Heart right ventricle (tissue), 16 donors: Measurements from ENCODE around the gene GMEB1. TPM values are rescaled to one million over a fixed set of nuclear protein-coding genes. Genes with fewer than 3 reads are reported as not detected.
"Not testable (repeated sequence)": the region's sequence is repeated elsewhere in the genome, so short reads cannot be mapped to it uniquely, and the experiment has no call there.

ENCODE experiments used
- ATAC-seq, 8 donors: fragments of 200-7000 bp; cut with Tn5 transposase; one replicate each; pipeline ENCODE4 v1.9.1; 2020; ENCODE audit warnings: mild to moderate bottlenecking in 8 of 8, moderate library complexity in 8 of 8, moderate number of reproducible peaks in 1 of 8
- DNase-seq, 2 donors: peaks; one replicate each; pipeline ENCODE4 v3.0.0-alpha.2; 2020
- H3K27ac ChIP-seq, 10 donors: fragments of 200-600 bp; sonication (generic) in 2 of 10; one replicate each; pipeline versions ENCODE4 v1.5.0 to v1.8.0; 2020 to 2022; ENCODE audit warnings: mild to moderate bottlenecking in 3 of 10
- H3K27me3 ChIP-seq, 7 donors: fragments of 200-600 bp; one replicate each; pipeline ENCODE4 v1.8.0; 2021 to 2022; ENCODE audit warnings: mild to moderate bottlenecking in 2 of 7
- H3K36me3 ChIP-seq, 9 donors: fragments of 200-600 bp; sonication (generic) in 1 of 9; one replicate each; pipeline versions ENCODE4 v1.5.0 to v1.8.0; 2020 to 2022; ENCODE audit warnings: mild to moderate bottlenecking in 2 of 9
- H3K4me1 ChIP-seq, 9 donors: fragments of 200-600 bp; sonication (generic) in 1 of 9; one replicate each; pipeline versions ENCODE4 v1.5.0 to v1.8.0; 2020 to 2022; ENCODE audit warnings: mild to moderate bottlenecking in 4 of 9
- H3K4me3 ChIP-seq, 10 donors: fragments of 200-600 bp; sonication (generic) in 2 of 10; one replicate each; pipeline versions ENCODE4 v1.5.0 to v1.8.0; 2020 to 2022; ENCODE audit warnings: mild to moderate bottlenecking in 7 of 10, moderate library complexity in 2 of 10
- H3K9me3 ChIP-seq, 11 donors: fragments of 200-600 bp in 10 of 11; sonication (generic) in 2 of 11; one replicate each; pipeline versions ENCODE4 v1.5.0 to v1.8.0; 2013 to 2022; ENCODE audit warnings: mild to moderate bottlenecking in 2 of 11, control low read depth in 1 of 11, moderate library complexity in 1 of 11
- WGBS, 2 donors: extraction: QIAGEN DNeasy Blood & Tissue Kit; methylation state at CpG; one replicate each; pipeline ENCODE4 v1.1.7; 2013; ENCODE audit warnings: inconsistent platforms in 1 of 2; 5-methylcytosine and 5-hydroxymethylcytosine counted together
- intact Hi-C, 10 donors: fragments of 100-400 bp; cut with DNase I; formaldehyde crosslinking; loops; one replicate each; pipeline versions ENCODE4 v1.11.1 to v1.14.2; 2022
- polyA plus RNA-seq, 2 donors: library from polyadenylated mRNA; stranded (reverse); fragments of 200-250 nt; gene quantifications; one replicate each; pipeline ENCODE4 v1.2.3, GENCODE V29; 2013
- total RNA-seq, 10 donors: library from RNA; stranded (reverse); fragmentation: NEBNext Ultra II Directional in 3 of 10; extraction: Animal tissue kit (Norgen Biotek cat#: 25700) in 3 of 10; gene quantifications; one replicate each; pipeline versions ENCODE4 v1.2.1 to v1.2.4, GENCODE V29; 2021 to 2023
- TF ChIP-seq, protein P1 (sequence below), 9 donors: fragments of 200-600 bp; sonication (generic) in 2 of 9; IDR thresholded peaks; one replicate each; pipeline versions ENCODE4 v1.5.0 to v1.8.0; 2021 to 2022; ENCODE audit warnings: antibody characterized with exemption in 9 of 9, mild to moderate bottlenecking in 5 of 9, moderate library complexity in 1 of 9
- donor health status: Arrhythmogenic right ventricular cardiomyopathy.
- donor health status: ischemic (EF 13 %, LVEDD 7.1; RV severe dilation, severe dysfunction).
- donor health status: healthy with polysubstance abuse.
- donor health status: DM: no; HTN: yes; CAD: no.
- donor health status: DM: no; HTN: no; CAD: no.
- donor health status: ischemic (EF 25% LVEDD 6.9; RV normal size, moderate dysfunction).
- donor health status: ischemic (EF 25% LVEDD 5.7; RV mildly dilated, moderate dysfunction).
- donor health status: healthy.
- donor health status: DM: yes; HTN: yes; CAD: no.
- donor health status: Ischemic cardiomyopathy.
- donor health status: ischemic (EF 35%, LVEDD 5.7; RV mildly dilated, moderate dysfunction).
- donor health status: nonischemic (EF 11% LVEDD 7.7; RV severe dilation, severe dysfunction).
- donor health status: DM: yes; HTN: yes; CAD: no.
- donor health status: PGD.
- donor health status: ischemic (EF 29% LVEDD 5.4; RV normal size, mild dysfunction).
- donor health status: nonischemic (EF 23%, LVEDD 6.1; RV moderate dilation, normal function).

The GMEB1 gene
- total and polyA plus RNA-seq, 12 donors = 2.0 to 7.4 (median 6.3) TPM

DNA sequence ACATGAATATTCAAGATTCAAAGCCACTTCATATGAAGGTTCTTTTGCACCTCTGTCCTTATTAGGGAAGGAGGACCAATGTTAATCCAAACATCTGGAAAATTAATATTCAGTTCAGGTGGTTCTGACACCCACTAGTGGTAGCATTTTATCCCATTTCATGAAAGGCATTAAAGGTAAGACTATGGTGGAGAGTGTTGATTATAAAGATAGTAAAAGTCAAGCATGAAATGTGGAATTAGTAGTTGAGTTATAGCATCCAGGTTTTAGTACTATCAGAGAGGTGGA is 50.7 kb downstream of the GMEB1 start:
- peak overlapping the region in 1 of 10 donors; percentile 17 for H3K27ac ChIP-seq
- peaks cover 0 to 28% (median 10%) of the 10 kb centered on the region in 9 donors for H3K36me3 ChIP-seq
- ATAC-seq (no peak), DNase-seq (no peak)
- intact Hi-C loops = no loop called here
- H3K9me3 ChIP-seq = no peaks in the 10 kb centered on the region
- TF ChIP-seq, protein P1, sequence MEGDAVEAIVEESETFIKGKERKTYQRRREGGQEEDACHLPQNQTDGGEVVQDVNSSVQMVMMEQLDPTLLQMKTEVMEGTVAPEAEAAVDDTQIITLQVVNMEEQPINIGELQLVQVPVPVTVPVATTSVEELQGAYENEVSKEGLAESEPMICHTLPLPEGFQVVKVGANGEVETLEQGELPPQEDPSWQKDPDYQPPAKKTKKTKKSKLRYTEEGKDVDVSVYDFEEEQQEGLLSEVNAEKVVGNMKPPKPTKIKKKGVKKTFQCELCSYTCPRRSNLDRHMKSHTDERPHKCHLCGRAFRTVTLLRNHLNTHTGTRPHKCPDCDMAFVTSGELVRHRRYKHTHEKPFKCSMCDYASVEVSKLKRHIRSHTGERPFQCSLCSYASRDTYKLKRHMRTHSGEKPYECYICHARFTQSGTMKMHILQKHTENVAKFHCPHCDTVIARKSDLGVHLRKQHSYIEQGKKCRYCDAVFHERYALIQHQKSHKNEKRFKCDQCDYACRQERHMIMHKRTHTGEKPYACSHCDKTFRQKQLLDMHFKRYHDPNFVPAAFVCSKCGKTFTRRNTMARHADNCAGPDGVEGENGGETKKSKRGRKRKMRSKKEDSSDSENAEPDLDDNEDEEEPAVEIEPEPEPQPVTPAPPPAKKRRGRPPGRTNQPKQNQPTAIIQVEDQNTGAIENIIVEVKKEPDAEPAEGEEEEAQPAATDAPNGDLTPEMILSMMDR (IDR thresholded peaks at IDR 0.05) = peak in 1 of 9 donors; percentile 16
- peaks cover 0 to 9% (median 0%) of the 10 kb centered on the region in 9 donors for H3K4me1 ChIP-seq
- no peaks in the 10 kb centered on the region for H3K27me3 ChIP-seq
- H3K4me3 ChIP-seq = no peak overlapping the region

DNA sequence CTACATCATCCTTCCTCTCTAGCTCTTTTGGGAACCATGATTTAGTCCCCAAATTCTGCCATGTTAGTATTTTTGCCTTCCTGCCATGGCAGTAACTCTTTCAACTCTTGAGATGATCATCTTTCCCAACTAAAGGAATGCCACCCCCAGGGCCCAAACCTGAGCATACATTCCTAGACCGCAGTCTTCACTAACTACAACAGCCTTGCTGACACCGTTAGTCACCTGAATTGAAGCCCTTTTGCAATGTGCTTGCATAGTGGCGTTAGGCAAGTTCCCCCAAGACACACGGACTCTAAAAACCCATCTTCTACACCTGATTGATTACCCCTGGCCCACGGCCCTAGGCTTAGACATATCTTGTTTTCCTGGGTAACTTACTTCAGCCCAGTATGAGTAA is 51.8 kb downstream of the GMEB1 start:
- Histone ChIP-seq H3K4me1 (peaks cover 0 to 9% (median 0%) of the 10 kb centered on the region in 9 donors), H3K27me3 (no peaks in the 10 kb centered on the region), H3K4me3 (no peak overlapping the region), H3K9me3 (no peaks in the 10 kb centered on the region), H3K36me3 (peaks cover 0 to 17% (median 0%) of the 10 kb centered on the region in 9 donors), H3K27ac (no peak overlapping the region)
- intact Hi-C loops = loop anchor here in 2 of 10 donors (10.0 kb wide), 2 partner anchors 56 to 66 kb away; partner anchors contain the start of gene GMEB1 (in 1 of the 2)
- TF ChIP-seq, protein P1 (IDR thresholded peaks at IDR 0.05) = no peak
- WGBS, 2 donors = 89 to 91% methylated on average over 5 of the region's 5 CpGs
- DNase-seq = no peak
- ATAC-seq = no peak

DNA sequence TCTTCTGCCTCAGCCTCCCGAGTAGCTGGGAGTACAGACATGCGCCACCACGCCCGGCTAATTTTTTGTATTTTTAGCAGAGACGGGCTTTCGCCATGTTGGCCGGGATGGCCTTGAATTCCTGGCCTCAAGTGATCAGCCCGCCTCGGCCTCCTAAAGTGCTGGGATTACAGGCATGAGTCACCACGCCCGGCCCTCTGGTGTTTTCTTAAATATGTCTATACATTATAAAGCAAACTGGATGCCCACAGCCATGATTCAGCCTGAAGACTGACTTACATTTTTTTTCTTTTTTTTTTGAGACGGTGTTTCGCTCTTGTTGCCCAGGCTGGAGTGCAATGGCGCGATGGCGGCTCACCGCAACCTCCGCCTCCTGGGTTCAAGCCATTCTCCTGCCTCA is 53.3 kb downstream of the GMEB1 start:
- WGBS, 2 donors = 97 to 98% methylated on average over 18 of the region's 18 CpGs
- not testable (repeated sequence) for H3K36me3 ChIP-seq, H3K27ac ChIP-seq, DNase-seq, H3K27me3 ChIP-seq, ATAC-seq, H3K4me3 ChIP-seq, H3K9me3 ChIP-seq, H3K4me1 ChIP-seq
- intact Hi-C loops = loop anchor here in 2 of 10 donors (10.0 kb wide), 2 partner anchors 57 to 67 kb away; partner anchors contain the start of gene GMEB1 (in 1 of the 2)

DNA sequence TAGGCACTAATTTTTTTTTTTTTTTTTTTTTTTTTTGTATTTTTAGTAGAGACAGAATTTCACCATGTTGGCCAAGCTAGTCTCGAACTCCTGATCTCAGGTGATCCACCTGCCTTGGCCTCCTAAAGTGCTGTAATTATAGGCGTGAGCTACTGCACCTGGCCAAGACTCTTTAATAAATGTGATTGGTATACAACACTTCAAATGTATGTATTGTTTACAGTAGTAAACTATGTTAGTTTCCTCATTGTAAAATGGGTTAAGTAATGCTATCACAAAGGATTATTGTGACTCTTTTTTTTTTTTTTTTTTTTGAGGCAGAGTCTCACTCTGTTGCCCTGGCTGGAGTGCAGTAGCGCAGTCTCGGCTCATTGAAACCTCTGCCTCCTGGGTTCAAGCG is 56.8 kb downstream of the GMEB1 start:
- not testable (repeated sequence) for H3K9me3 ChIP-seq, H3K27me3 ChIP-seq, ATAC-seq, H3K4me3 ChIP-seq, H3K4me1 ChIP-seq, H3K27ac ChIP-seq, H3K36me3 ChIP-seq, DNase-seq
- intact Hi-C loops = loop anchor here in 2 of 10 donors (10.0 kb wide), 2 partner anchors 61 to 71 kb away; partner anchors contain the start of gene GMEB1 (in 1 of the 2)
- WGBS, 2 donors = 92 to 97% methylated on average over 5 of the region's 5 CpGs

DNA sequence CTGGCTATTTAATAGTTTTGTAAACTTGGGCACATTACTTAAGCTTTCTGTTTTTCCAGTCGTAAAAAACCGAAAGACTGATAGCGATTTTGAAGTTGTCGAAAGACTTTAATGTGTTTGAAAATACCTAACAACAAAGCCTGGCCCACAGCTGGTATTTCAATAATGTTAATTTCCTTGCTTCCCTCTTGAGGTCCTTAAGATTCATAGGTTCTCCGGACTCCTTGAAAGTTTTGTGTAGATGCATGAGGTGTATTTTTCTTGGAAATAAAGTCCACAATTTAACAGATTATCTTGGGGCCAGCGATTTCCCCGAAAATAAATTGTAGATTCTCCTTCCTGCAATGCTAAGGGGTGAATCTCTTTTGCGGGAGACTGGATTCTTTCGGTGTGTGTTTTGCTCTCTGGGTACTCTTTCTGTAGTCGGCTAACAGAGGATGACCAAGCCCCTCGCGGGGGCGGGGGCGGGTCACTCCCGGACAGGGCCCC is 67.4 kb downstream of the GMEB1 start:
- intact Hi-C loops = loop anchor here in 7 of 10 donors (1.0 to 5.0 kb wide), 5 partner anchors 87 to 94 kb away; partner anchors contain the start of genes TAF12 (in 4 of the 7) and RNU11 (in 3 of the 7)
- TF ChIP-seq, protein P1 (IDR thresholded peaks at IDR 0.05) = no peak
- WGBS, 2 donors = 4 to 6% methylated on average over 15 of the region's 15 CpGs
- Histone ChIP-seq H3K9me3 (no peaks in the 10 kb centered on the region), H3K4me1 (peaks cover 7 to 43% (median 38%) of the 10 kb centered on the region in 9 donors), H3K27me3 (no peaks in the 10 kb centered on the region), H3K4me3 (peak overlapping the region in 9 of 10 donors; percentile 66 to 99 (median 97)), H3K27ac (peak overlapping the region; percentile 9 to 99 (median 96)), H3K36me3 (peaks cover 0 to 30% (median 11%) of the 10 kb centered on the region in 9 donors)
- ATAC-seq (no peak), DNase-seq (no peak)
